Pulmonary artery endothelial cell (primary cell): ENCODE measurements around the gene MARCHF3. TPM values are rescaled to one million over a fixed set of nuclear protein-coding genes. Genes with fewer than 3 reads are reported as not detected.
"Not testable (repeated sequence)": the region's sequence is repeated elsewhere in the genome, so short reads cannot be mapped to it uniquely, and the experiment has no call there.

Source experiments
- DNase-seq: peaks from one replicate; pipeline ENCODE4 v3.0.0-alpha.2; 2011; ENCODE audit warnings: low read depth, low spot score
- total RNA-seq: library from RNA; depleted of rRNA; stranded (reverse); fragments of >200 nt; gene quantifications from 2 replicates; pipeline ENCODE4 v1.2.3, GENCODE V29; 2014

The MARCHF3 gene
- total RNA-seq, 1 donor from 2014 or later = 101 TPM

- DNase-seq = no peak
Observed at GRCh38 chr5:126849101-126849678, 181.2 kb downstream of the MARCHF3 start.

GRCh38 chr5:126848253-126848652 is 182.1 kb downstream of the MARCHF3 start:
- DNase-seq = no peak

- no peak for DNase-seq
Observed at GRCh38 chr5:126847826-126848251, 182.5 kb downstream of the MARCHF3 start.

- no peak for DNase-seq
Observed at GRCh38 chr5:126847456-126847820, 182.9 kb downstream of the MARCHF3 start.

GRCh38 chr5:126846744-126847455 is 183.5 kb downstream of the MARCHF3 start:
- DNase-seq = no peak

- no peak for DNase-seq
Observed at GRCh38 chr5:126846344-126846743, 184.0 kb downstream of the MARCHF3 start.

GRCh38 chr5:126845470-126846070 is 184.8 kb downstream of the MARCHF3 start:
- not testable (repeated sequence) for DNase-seq

GRCh38 chr5:126843375-126843774 is 187.0 kb downstream of the MARCHF3 start:
- DNase-seq = not testable (repeated sequence)

- DNase-seq = not testable (repeated sequence)
Observed at GRCh38 chr5:126839407-126839806, 191.0 kb downstream of the MARCHF3 start.

GRCh38 chr5:126837906-126838539 is 192.3 kb downstream of the MARCHF3 start:
- no peak for DNase-seq

GRCh38 chr5:126837242-126837641 is 193.1 kb downstream of the MARCHF3 start:
- DNase-seq = no peak

GRCh38 chr5:126836778-126837177 is 193.6 kb downstream of the MARCHF3 start:
- DNase-seq = no peak

GRCh38 chr5:126831156-126831555 is 199.2 kb downstream of the MARCHF3 start:
- no peak for DNase-seq

GRCh38 chr5:126830061-126830460 is 200.3 kb downstream of the MARCHF3 start:
- no peak for DNase-seq

GRCh38 chr5:126829098-126829497 is 201.3 kb downstream of the MARCHF3 start:
- DNase-seq = no peak

- DNase-seq = no peak
Observed at GRCh38 chr5:126826619-126827215, 203.6 kb downstream of the MARCHF3 start.

GRCh38 chr5:126819253-126819652 is 211.1 kb downstream of the MARCHF3 start:
- no peak for DNase-seq

GRCh38 chr5:126818736-126819135 is 211.6 kb downstream of the MARCHF3 start:
- DNase-seq = no peak
